Caco-2 (cell line): ENCODE measurements around the gene BMAL1. TPM values are rescaled to one million over a fixed set of nuclear protein-coding genes. Genes with fewer than 3 reads are reported as not detected.

Experiments used
- BruUV-seq: library from RNA; stranded (reverse); fragments of 400-500 nt; replicated peaks from 2 replicates; lab custom pipeline; 2021; lab: Mats Ljungman, UMichigan
- CTCF ChIA-PET: fragments of 300-600 bp; sonication (Branson Sonifier 250); formaldehyde crosslinking; loops from one replicate; lab custom pipeline; 2022; ENCODE audit warnings: antibody characterized with exemption; lab: Charles Lee
- POLR2A ChIA-PET: fragments of 300-600 bp; sonication (Branson Sonifier 250); formaldehyde crosslinking; loops from one replicate; lab custom pipeline; 2022; ENCODE audit warnings: antibody characterized with exemption; lab: Charles Lee
- DNase-seq, 2 experiments: peaks; one replicate each; pipeline versions ENCODE4 v3.0.0 to v3.0.0-alpha.2; 2020 to 2022
- H3K27me3 ChIP-seq: replicated peaks from 2 replicates; pipeline ENCODE4 v1.6.0; 2011; ENCODE audit warnings: low read length; ENCODE audit not compliant: control insufficient read depth, insufficient read depth
- H3K36me3 ChIP-seq: 2 replicates; pipeline ENCODE4 v1.5.1; 2011; ENCODE audit warnings: low read length; ENCODE audit not compliant: control insufficient read depth, insufficient read depth
- H3K4me1 ChIP-seq: fragments of 250-450 bp; sonication (Bioruptor Pico); 2 replicates; pipeline ENCODE4 v1.5.1; 2020; ENCODE audit warnings: mild to moderate bottlenecking
- H3K4me3 ChIP-seq: 2 replicates; pipeline ENCODE4 v1.5.1; 2011; ENCODE audit warnings: low read depth, mild to moderate bottlenecking, control low read depth, low read length
- H3K9me3 ChIP-seq: fragments of 250-450 bp; sonication (Bioruptor Pico); 2 replicates; pipeline ENCODE4 v1.5.1; 2020; ENCODE audit warnings: mild to moderate bottlenecking, moderate library complexity
- H3K27ac Mint-ChIP-seq: one replicate; pipeline ENCODE4 v1.8.0; 2022; ENCODE audit warnings: mixed read lengths; ENCODE audit not compliant: unreplicated experiment
- H3K27me3 Mint-ChIP-seq: one replicate; pipeline ENCODE4 v1.8.0; 2022; ENCODE audit warnings: mixed read lengths; ENCODE audit not compliant: insufficient read depth, unreplicated experiment
- H3K36me3 Mint-ChIP-seq: one replicate; pipeline ENCODE4 v1.8.0; 2022; ENCODE audit warnings: mild to moderate bottlenecking, mixed read lengths; ENCODE audit not compliant: insufficient read depth, unreplicated experiment
- H3K4me1 Mint-ChIP-seq: one replicate; pipeline ENCODE4 v1.8.0; 2022; ENCODE audit warnings: low read depth, mixed read lengths; ENCODE audit not compliant: unreplicated experiment
- H3K4me3 Mint-ChIP-seq: one replicate; pipeline ENCODE4 v1.8.0; 2022; ENCODE audit warnings: mild to moderate bottlenecking, moderate library complexity, mixed read lengths; ENCODE audit not compliant: unreplicated experiment
- H3K9me3 Mint-ChIP-seq: one replicate; pipeline ENCODE4 v1.8.0; 2022; ENCODE audit warnings: mixed read lengths; ENCODE audit not compliant: unreplicated experiment
- intact Hi-C: fragments of 100-400 bp; cut with micrococcal nuclease; formaldehyde crosslinking; loops from one replicate; pipeline ENCODE4 v1.10.0; 2022; ENCODE audit not compliant: unreplicated experiment
- total RNA-seq: library from RNA; stranded (reverse); gene quantifications from 2 replicates; pipeline ENCODE4 v1.2.3, GENCODE V29; 2022
- TF ChIP-seq, protein P1 (sequence below), 2 experiments: fragments of 200-600 bp in 1 of 2; IDR thresholded peaks; 1 replicate in 1 of 2; 2 replicates in 1 of 2; pipeline versions ENCODE4 v1.5.1 to v1.8.0; 2011 to 2022; ENCODE audit warnings: antibody characterized with exemption in 1 of 2, control low read depth in 1 of 2, inconsistent platforms in 1 of 2, low read depth in 1 of 2, low read length in 1 of 2, mild to moderate bottlenecking in 1 of 2, moderate library complexity in 1 of 2; ENCODE audit not compliant: insufficient read depth in 1 of 2, severe bottlenecking in 1 of 2, unreplicated experiment in 1 of 2

BMAL1 gene
- total RNA-seq, 1 experiment from 2014 or later = 17.9 TPM

DNA sequence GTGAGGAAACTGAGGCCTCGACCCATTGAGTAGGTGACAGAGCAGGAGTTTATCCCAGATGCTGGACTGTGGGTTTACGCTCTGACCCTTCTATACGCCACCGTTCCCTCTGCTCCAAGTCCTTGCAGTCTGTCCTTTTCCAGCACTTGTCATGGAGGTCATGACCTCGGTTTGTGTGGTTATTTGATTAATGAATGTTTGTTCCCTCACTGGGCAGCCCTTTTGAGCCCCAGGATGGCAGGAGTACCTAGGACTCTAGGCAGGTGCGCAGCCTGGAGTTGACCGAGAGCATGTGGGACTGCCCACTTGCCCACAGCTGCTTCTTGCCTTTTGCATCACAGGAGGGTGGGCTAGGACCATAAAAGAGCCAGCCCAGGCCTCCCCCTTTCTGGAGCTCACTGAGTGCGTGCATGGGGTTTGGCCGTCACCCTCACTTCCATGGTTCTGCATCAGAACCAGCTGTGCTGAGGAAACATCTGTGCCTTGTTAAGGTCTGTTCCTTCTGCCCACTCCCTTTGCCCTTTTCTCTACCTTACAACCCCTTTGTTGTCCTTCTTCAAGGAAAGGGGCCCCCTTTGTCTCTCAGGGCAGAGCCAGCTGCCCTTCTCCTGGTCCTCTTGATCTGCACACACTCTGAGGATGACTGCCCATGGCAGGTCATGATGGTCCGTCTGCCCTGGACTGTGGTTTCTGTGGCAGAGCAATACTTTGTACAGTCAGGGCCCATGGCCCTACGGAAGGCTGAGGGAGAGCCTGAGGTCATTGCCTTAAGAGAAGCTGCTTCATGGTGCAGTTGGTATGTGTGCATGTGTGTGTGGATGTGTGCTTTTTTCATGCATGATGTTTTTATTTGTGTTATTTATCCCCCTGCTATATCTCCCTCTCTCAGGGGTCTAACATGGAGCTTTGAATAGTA is 38.2 kb downstream of the BMAL1 start:
- Mint-ChIP-seq H3K4me3 (no peak overlapping the region), H3K27me3 (no peaks in the 10 kb centered on the region), H3K36me3 (no peaks in the 10 kb centered on the region), H3K4me1 (peaks cover 7% of the 10 kb centered on the region), H3K27ac (no peak overlapping the region), H3K9me3 (no peaks in the 10 kb centered on the region)
- Histone ChIP-seq H3K4me1 (peaks cover 5% of the 10 kb centered on the region; the same call in 1 of the 2 replicates), H3K36me3 (no peaks in the 10 kb centered on the region), H3K4me3 (no peak overlapping the region), H3K27me3 (no peaks in the 10 kb centered on the region), H3K9me3 (no peaks in the 10 kb centered on the region)
- DNase-seq = no peak
- BruUV-seq = no TSS peak
- ChIA-PET POLR2A (no interaction called here), CTCF (interaction anchor here (1.4 to 1.5 kb wide), 2 partner anchors 19 to 77 kb away, joined by 3 read pairs; no protein-coding TSS in a partner anchor)
- TF ChIP-seq, protein P1, sequence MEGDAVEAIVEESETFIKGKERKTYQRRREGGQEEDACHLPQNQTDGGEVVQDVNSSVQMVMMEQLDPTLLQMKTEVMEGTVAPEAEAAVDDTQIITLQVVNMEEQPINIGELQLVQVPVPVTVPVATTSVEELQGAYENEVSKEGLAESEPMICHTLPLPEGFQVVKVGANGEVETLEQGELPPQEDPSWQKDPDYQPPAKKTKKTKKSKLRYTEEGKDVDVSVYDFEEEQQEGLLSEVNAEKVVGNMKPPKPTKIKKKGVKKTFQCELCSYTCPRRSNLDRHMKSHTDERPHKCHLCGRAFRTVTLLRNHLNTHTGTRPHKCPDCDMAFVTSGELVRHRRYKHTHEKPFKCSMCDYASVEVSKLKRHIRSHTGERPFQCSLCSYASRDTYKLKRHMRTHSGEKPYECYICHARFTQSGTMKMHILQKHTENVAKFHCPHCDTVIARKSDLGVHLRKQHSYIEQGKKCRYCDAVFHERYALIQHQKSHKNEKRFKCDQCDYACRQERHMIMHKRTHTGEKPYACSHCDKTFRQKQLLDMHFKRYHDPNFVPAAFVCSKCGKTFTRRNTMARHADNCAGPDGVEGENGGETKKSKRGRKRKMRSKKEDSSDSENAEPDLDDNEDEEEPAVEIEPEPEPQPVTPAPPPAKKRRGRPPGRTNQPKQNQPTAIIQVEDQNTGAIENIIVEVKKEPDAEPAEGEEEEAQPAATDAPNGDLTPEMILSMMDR (IDR thresholded peaks at IDR 0.05; ENCODE audit: insufficient read depth in 1 of 2, low read depth in 1 of 2, low read length in 1 of 2, severe bottlenecking in 1 of 2, unreplicated experiment in 1 of 2) = no peak
- intact Hi-C loops = no loop called here

DNA sequence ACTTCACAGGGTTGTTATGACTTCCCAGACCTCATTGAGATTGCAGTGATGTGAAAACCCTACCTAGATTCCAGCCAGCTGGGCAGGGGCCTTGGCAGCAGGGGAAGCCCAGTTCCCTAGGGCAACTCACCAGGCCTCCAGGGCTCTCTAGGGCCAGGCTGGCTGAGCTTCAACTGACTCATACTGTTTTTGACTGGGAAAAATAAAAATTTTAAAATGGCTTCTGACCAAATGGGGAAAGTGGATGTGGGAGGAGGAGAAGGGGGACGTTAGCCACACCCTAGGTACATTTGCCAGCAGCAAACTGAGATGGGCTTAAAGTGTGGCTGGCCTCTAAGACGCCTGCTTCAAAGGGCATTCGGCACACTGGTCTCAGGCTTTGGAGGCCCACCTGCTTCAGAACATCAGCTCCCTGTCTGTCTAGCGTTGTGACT is 39.0 kb downstream of the BMAL1 start:
- no TSS peak for BruUV-seq
- H3K9me3 ChIP-seq = no peaks in the 10 kb centered on the region
- POLR2A ChIA-PET = no interaction called here
- peaks cover 5% of the 10 kb centered on the region; the same call in 1 of the 2 replicates for H3K4me1 ChIP-seq
- intact Hi-C loops = no loop called here
- H3K4me1 Mint-ChIP-seq = peaks cover 7% of the 10 kb centered on the region
- no peaks in the 10 kb centered on the region for H3K36me3 ChIP-seq
- H3K27me3 ChIP-seq = no peaks in the 10 kb centered on the region
- no peak overlapping the region for H3K27ac Mint-ChIP-seq
- H3K4me3 Mint-ChIP-seq = no peak overlapping the region
- no peak for DNase-seq
- TF ChIP-seq, protein P1 (IDR thresholded peaks at IDR 0.05; ENCODE audit: insufficient read depth in 1 of 2, low read depth in 1 of 2, low read length in 1 of 2, severe bottlenecking in 1 of 2, unreplicated experiment in 1 of 2) = no peak
- no peaks in the 10 kb centered on the region for H3K9me3 Mint-ChIP-seq
- no peak overlapping the region for H3K4me3 ChIP-seq
- no peaks in the 10 kb centered on the region for H3K36me3 Mint-ChIP-seq
- CTCF ChIA-PET = no interaction called here
- H3K27me3 Mint-ChIP-seq = no peaks in the 10 kb centered on the region

DNA sequence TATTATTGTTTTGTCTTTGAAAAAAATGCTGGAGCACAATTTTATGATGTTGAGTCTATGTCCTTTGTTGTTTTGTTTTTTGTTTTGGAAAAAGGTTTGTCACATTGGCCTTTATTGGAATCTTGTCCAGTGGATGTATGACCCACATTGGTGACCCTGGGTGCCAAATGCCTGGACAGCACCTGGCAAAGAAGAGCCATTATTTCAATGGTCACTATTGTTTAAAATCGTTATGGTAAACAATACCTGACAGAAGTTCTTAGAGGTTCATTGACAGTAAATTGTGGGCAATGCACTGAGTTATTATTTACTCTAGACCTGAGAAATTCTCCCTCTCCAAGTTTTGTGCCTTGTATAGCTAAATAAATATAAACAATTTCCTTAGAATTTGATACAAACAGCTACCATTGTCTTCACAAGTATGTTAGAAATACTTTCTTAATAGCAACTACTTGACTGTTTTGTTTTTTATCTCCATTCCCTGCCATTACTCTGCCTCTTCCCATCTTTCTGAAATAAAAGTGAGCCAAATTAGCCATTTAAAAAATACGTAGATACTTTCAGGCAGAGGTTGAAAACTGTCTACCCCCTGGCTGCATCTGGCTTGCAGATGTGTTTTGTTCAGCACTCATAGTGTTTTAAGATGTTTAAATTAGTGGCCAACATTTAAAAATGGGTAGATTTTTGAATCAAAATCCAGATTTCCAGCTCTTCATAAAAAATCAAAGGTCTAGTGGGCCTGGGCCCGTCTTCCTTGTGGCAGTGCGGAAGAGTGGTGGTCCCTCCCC is 39.9 kb downstream of the BMAL1 start:
- Histone ChIP-seq H3K4me1 (peaks cover 5% of the 10 kb centered on the region; the same call in 1 of the 2 replicates), H3K36me3 (no peaks in the 10 kb centered on the region), H3K9me3 (no peaks in the 10 kb centered on the region), H3K27me3 (no peaks in the 10 kb centered on the region), H3K4me3 (no peak overlapping the region)
- Mint-ChIP-seq H3K27ac (no peak overlapping the region), H3K4me1 (peaks cover 7% of the 10 kb centered on the region), H3K9me3 (no peaks in the 10 kb centered on the region), H3K4me3 (no peak overlapping the region), H3K27me3 (no peaks in the 10 kb centered on the region), H3K36me3 (no peaks in the 10 kb centered on the region)
- intact Hi-C loops = no loop called here
- DNase-seq = no peak
- CTCF ChIA-PET = no interaction called here
- no TSS peak for BruUV-seq
- TF ChIP-seq, protein P1 (IDR thresholded peaks at IDR 0.05; ENCODE audit: insufficient read depth in 1 of 2, low read depth in 1 of 2, low read length in 1 of 2, severe bottlenecking in 1 of 2, unreplicated experiment in 1 of 2) = no peak
- POLR2A ChIA-PET = no interaction called here
